ENCODE data around the gene CUTA. TPM values are rescaled to one million over a fixed set of nuclear protein-coding genes. Genes with fewer than 3 reads are reported as not detected.

Gene CUTA
- total RNA-seq, 1 donor: 106 TPM

DNA sequence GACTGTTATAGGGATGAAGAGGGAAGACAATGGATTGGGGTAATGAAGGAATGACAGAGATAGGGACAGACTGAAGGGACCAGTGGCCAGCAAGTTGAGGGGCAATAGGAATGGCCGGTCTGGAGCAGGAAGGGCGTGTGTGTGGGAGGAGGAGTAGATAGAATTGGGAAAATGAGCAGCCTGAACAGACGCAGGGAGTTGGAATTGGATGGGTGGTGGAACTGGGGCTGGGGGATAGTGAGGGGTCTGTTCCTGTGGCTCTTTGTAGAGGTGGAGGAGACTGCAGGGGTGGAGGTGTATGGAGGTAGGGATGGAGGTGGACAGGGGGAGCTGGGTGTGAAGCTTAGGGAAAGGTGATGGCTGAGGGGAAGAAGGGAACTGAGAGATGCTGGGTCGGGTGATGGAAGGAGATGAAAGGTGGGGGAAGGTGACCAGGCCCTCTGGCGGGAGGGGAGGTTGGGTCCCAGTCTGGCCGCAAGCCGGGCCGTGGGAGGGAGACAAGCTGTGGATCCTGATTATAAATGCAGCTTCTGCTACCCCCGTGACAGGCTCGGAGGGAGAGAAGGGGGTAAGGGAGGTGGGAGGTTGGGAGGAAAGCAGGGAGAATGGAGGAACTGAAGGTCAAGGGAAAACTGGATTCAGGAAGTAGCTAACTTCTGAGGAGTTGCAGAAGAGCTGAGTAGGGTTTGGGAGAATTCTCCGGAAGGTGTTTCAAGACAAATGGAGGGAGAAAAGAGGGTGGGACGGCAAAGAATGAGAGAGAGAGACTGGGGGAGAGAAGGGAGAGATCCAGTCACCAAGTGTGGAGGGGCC, 7.2 kb upstream of the CUTA start:
- DNase-seq (ENCODE audit: low read depth): no peak
- peak overlapping the region; percentile 74 for H3K4me3 ChIP-seq (ENCODE audit: low read depth, low read length)
- TF ChIP-seq, protein P1, sequence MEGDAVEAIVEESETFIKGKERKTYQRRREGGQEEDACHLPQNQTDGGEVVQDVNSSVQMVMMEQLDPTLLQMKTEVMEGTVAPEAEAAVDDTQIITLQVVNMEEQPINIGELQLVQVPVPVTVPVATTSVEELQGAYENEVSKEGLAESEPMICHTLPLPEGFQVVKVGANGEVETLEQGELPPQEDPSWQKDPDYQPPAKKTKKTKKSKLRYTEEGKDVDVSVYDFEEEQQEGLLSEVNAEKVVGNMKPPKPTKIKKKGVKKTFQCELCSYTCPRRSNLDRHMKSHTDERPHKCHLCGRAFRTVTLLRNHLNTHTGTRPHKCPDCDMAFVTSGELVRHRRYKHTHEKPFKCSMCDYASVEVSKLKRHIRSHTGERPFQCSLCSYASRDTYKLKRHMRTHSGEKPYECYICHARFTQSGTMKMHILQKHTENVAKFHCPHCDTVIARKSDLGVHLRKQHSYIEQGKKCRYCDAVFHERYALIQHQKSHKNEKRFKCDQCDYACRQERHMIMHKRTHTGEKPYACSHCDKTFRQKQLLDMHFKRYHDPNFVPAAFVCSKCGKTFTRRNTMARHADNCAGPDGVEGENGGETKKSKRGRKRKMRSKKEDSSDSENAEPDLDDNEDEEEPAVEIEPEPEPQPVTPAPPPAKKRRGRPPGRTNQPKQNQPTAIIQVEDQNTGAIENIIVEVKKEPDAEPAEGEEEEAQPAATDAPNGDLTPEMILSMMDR (IDR thresholded peaks at IDR 0.05; ENCODE audit: insufficient read depth, low read length): no peak

DNA sequence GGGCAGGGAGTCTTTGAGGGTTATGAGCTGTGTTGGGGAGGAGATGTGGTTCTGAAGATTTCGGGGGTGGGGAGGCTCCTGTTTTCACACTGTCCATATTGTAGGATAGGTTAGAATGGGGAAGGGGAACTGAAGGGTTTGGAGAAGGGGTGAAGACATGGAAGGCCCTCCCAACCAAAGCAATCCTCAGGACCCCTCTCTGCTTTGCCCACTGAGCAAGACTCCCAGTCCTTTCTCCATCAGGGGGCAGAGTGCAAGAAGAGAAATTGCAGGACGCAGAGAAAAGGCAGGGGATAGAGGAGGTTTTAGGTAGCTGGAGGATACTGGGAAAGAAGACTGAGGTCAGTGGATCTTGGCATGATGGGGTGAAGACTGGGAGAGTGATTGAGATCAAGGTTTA, 5.9 kb upstream of the CUTA start:
- H3K4me3 ChIP-seq (ENCODE audit: low read depth, low read length): no peak overlapping the region
- TF ChIP-seq, protein P1 (IDR thresholded peaks at IDR 0.05; ENCODE audit: insufficient read depth, low read length): no peak
- no peak for DNase-seq (ENCODE audit: low read depth)

DNA sequence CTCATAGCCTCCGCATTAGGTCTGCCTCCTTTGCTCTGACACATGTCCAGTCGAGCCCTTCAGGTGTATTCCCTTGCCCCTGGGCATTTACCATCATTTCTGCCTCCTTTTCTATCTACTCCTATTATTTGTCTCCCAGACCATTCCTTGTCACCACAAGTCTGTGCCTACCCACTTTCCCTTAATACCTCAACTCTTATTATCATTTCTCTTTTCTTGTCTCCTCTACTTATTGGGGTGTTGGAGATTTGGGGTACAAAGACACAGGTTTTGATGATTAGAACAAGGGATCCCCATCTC, 3.4 kb upstream of the CUTA start:
- TF ChIP-seq, protein P1 (IDR thresholded peaks at IDR 0.05; ENCODE audit: insufficient read depth, low read length): no peak
- no peak overlapping the region for H3K4me3 ChIP-seq (ENCODE audit: low read depth, low read length)
- no peak for DNase-seq (ENCODE audit: low read depth)

DNA sequence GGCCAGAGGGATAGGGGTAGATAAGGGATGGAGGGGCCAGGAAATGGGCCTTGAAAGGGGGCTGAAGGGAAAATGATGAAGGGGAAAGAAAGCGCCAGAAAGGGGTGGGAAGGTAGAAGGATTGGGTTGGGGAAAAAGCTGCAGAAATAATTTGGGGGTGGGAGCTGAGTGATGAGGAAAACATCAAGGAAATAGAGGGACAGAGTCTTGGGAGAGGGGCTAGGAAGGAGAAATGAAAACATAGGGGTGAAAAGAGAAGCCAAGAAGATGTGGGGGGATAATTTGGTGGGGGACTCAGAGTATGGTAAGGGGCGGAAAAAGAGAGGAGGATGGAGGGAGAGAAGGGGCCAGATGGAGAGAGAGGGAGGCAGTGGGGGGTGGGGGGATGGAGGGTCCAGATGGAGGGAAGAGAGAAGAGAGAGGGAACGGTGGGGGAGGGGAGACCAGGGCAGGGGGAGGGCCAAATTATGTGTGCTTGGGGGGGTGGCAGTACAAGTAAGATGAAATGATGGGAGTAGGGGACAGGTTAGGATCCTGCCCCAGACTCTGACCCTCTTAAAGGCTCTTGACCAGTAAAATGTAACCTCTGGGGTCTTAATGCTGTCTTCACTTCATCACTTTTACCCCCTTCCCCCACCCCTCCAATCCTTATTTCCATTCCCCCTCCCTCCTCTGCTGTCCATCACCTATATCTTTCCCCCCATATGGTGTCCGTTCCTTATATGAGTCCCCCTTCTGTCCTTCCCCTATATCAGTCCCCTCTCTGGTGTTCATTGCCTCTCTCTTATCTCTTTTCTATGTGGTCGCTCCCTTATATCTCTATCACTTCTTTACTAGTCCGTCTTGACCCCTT, 2.8 kb upstream of the CUTA start:
- DNase-seq (ENCODE audit: low read depth): no peak
- TF ChIP-seq, protein P1 (IDR thresholded peaks at IDR 0.05; ENCODE audit: insufficient read depth, low read length): no peak
- H3K4me3 ChIP-seq (ENCODE audit: low read depth, low read length): peak overlapping the region; percentile 64

DNA sequence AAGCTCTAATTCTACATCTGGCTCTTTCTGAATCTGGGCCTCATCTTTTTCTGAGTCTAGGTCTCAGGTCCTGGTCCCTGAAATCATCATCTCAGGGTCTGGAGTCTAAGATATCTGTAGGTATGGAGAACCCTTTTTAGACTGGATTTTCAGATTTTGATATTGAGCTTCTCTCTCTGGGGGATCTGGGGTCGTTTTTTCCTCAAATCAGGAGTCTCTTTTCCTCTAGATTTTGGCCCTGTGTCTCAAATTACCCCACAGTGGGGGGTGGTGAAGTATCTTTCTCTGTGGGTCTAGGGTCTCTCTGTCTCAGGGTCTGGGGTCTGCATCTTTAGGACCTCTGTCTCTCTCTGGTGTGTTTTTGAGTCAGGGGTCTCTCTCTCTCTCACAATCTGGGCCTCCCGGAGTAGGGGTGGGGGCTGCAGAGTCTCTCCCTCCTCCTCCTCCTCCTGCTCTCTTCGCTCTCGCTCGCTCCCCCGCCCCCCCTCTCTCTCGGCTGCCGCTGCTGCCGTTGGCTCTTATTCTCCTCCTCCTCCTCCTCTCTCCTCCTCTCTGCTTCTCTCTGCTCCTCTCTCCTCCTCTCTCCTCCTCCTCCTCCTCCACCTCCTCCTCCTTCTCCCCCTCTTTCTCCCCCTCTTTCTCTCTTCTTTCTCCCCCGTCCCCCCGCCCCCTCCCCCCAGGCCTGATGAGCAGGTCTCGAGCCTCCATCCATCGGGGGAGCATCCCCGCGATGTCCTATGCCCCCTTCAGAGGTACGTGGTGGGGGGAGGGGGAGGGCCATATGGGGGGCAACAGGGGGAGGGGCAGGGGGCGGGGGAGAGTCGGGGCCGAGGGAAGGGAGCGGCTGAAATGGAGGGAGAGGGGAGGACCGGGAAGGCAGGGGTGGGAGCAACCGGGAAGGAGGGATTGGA, 1.9 kb upstream of the CUTA start, which contains the start of gene SYNGAP1:
Gene SYNGAP1, plus strand, starts transcription at position 486 of the 911 bp plus-strand sequence. Its CDS starts 200 bp downstream, at position 686.
- TF ChIP-seq, protein P1 (IDR thresholded peaks at IDR 0.05; ENCODE audit: insufficient read depth, low read length): no peak
- peak within 1 kb of the TSS; percentile 64 for H3K4me3 ChIP-seq (ENCODE audit: low read depth, low read length)
- DNase-seq (ENCODE audit: low read depth): peak; percentile 63

DNA sequence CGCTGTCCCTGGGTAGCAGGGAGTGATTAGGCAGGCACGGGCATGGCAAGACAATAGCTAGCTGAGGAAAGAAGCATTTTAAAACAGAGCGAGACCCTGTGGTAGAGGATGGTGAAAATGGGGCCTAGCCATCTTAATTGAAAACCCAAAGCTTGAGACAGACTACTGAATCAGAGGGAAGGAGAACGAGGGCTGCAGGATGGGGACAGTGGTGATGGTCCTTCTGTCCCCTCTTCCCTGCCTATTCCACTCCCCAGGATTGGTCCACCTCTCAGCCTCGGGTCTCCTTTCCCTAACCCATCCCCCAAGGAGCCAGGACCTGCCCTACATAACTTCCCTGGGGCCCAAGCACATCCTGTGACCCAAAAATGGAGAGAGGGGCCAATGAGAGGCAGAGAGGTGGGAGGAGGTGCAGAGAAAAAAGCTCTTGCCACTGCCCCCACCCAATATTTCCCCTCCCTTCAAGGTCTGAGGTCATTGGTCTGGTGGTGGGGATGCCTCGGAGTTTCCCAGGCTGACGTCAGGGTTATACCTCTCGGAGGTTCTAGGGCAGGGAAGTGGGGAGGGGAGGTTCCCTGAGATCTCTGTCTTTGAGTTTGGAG, 884 bp upstream of the CUTA start:
- H3K4me3 ChIP-seq (ENCODE audit: low read depth, low read length): peak overlapping the region; percentile 57
- TF ChIP-seq, protein P1 (IDR thresholded peaks at IDR 0.05; ENCODE audit: insufficient read depth, low read length): no peak
- DNase-seq (ENCODE audit: low read depth): no peak
